GM23248 (cell line): ENCODE data around the gene AGO4. TPM values are rescaled to one million over a fixed set of nuclear protein-coding genes. Genes with fewer than 3 reads are reported as not detected.

Experiments
- DNase-seq: peaks from one replicate; pipeline ENCODE4 v3.0.0-alpha.2; 2015
- H2AFZ ChIP-seq: fragments of 200-600 bp; sonication (generic); 2 replicates; pipeline ENCODE4 v1.6.1; 2016; ENCODE audit warnings: antibody characterized with exemption
- H3F3A ChIP-seq: fragments of 200-600 bp; sonication (generic); 2 replicates; pipeline ENCODE4 v1.6.1; 2016; ENCODE audit warnings: mild to moderate bottlenecking, antibody characterized with exemption, mixed run types; ENCODE audit not compliant: insufficient read depth
- H3K27ac ChIP-seq: fragments of 200-600 bp; sonication (generic); 2 replicates; pipeline ENCODE4 v1.5.1; 2016; ENCODE audit warnings: mild to moderate bottlenecking
- H3K27me3 ChIP-seq: fragments of 200-600 bp; sonication (generic); replicated peaks from 2 replicates; pipeline ENCODE4 v1.6.1; 2016; ENCODE audit warnings: mild to moderate bottlenecking; ENCODE audit not compliant: insufficient read depth
- H3K36me3 ChIP-seq: fragments of 200-600 bp; sonication (generic); 2 replicates; pipeline ENCODE4 v1.6.1; 2016; ENCODE audit warnings: low read depth, mild to moderate bottlenecking
- H3K4me1 ChIP-seq: fragments of 200-600 bp; sonication (generic); 2 replicates; pipeline ENCODE4 v1.6.1; 2016; ENCODE audit warnings: mild to moderate bottlenecking; ENCODE audit not compliant: insufficient read depth
- H3K4me2 ChIP-seq: fragments of 200-600 bp; sonication (generic); one replicate; pipeline ENCODE4 v1.6.1; 2016; ENCODE audit warnings: mild to moderate bottlenecking; ENCODE audit not compliant: unreplicated experiment
- H3K4me3 ChIP-seq: fragments of 200-600 bp; sonication (generic); 2 replicates; pipeline ENCODE4 v1.5.1; 2016; ENCODE audit warnings: mild to moderate bottlenecking
- H3K79me2 ChIP-seq: fragments of 200-600 bp; sonication (generic); 2 replicates; pipeline ENCODE4 v1.6.1; 2016; ENCODE audit warnings: mild to moderate bottlenecking; ENCODE audit not compliant: insufficient read depth
- H3K9ac ChIP-seq: fragments of 200-600 bp; sonication (generic); 2 replicates; pipeline ENCODE4 v1.6.1; 2016; ENCODE audit warnings: mild to moderate bottlenecking
- H3K9me2 ChIP-seq: fragments of 200-600 bp; sonication (generic); 2 replicates; pipeline ENCODE4 v1.6.1; 2016; ENCODE audit warnings: mixed run types, mild to moderate bottlenecking, moderate library complexity; ENCODE audit not compliant: insufficient read depth
- H3K9me3 ChIP-seq: fragments of 200-600 bp; sonication (generic); one replicate; pipeline ENCODE4 v1.6.1; 2017; ENCODE audit warnings: low read depth
- H4K20me1 ChIP-seq: fragments of 200-600 bp; sonication (generic); 2 replicates; pipeline ENCODE4 v1.6.0; 2016; ENCODE audit not compliant: insufficient read depth
- EZH2 ChIP-seq: fragments of 200-600 bp; sonication (generic); IDR thresholded peaks from 2 replicates; pipeline ENCODE4 v1.6.1; 2018; ENCODE audit warnings: antibody characterized with exemption, mild to moderate bottlenecking; ENCODE audit not compliant: insufficient read depth, poor library complexity, severe bottlenecking
- EZH2phosphoT487 ChIP-seq: fragments of 200-600 bp; sonication (generic); IDR thresholded peaks from 2 replicates; pipeline ENCODE4 v1.6.1; 2018; ENCODE audit warnings: antibody characterized with exemption, moderate library complexity, mild to moderate bottlenecking, low read depth; ENCODE audit not compliant: insufficient read depth
- WGBS, 2 experiments: methylation state at CpG; one replicate each; pipeline ENCODE4 v1.1.6; 2015 to 2017; ENCODE audit warnings: low lambda C conversion rate in 2 of 2, low coverage in 1 of 2; ENCODE audit errors: missing lambda C conversion rate in 2 of 2; 5-methylcytosine and 5-hydroxymethylcytosine counted together
- in situ Hi-C: fragments of 300-500 bp; cut with MboI; formaldehyde crosslinking; loops from 2 replicates; pipeline ENCODE4 v1.15.0; 2020
- polyA plus RNA-seq: library from polyadenylated mRNA; unstranded; fragments of >200 nt; fragmentation: Nextera tagmentation; extraction: Ambion mirVana; gene quantifications from 2 replicates; pipeline ENCODE4 v1.2.1, GENCODE V29; 2016
- total RNA-seq: library from RNA; depleted of rRNA; stranded (reverse); fragments of >200 nt; shearing (Covaris generic); gene quantifications from 2 replicates; pipeline ENCODE4 v1.2.3, GENCODE V29; 2014; rRNA removed

Gene AGO4
- total and polyA plus RNA-seq, 2 experiments from 2014 or later: 4.4 to 6.4 TPM

GRCh38 chr1:35894656-35895055 is 86.8 kb downstream of the AGO4 start:
- Histone ChIP-seq H3K4me1 (no peaks in the 10 kb centered on the region), H3K4me2 (no peak overlapping the region), H3K27me3 (no peaks in the 10 kb centered on the region), H3F3A (no peaks in the 10 kb centered on the region), H3K9ac (no peak overlapping the region), H3K4me3 (no peak overlapping the region), H2AFZ (no peak overlapping the region), H3K9me3 (no peaks in the 10 kb centered on the region), H4K20me1 (no peaks in the 10 kb centered on the region), H3K9me2 (no peaks in the 10 kb centered on the region), H3K36me3 (peaks cover 7% of the 10 kb centered on the region; the same call in 1 of the 2 replicates), H3K27ac (no peak overlapping the region), H3K79me2 (no peaks in the 10 kb centered on the region)
- TF ChIP-seq EZH2 (no peak), EZH2phosphoT487 (no peak)
- in situ Hi-C loops: no loop called here
- no peak for DNase-seq
- WGBS, 2 experiments: 91 to 100% methylated on average over 1 of the region's 1 CpG

- Histone ChIP-seq H3F3A (no peaks in the 10 kb centered on the region), H3K4me3 (no peak overlapping the region), H3K27me3 (no peaks in the 10 kb centered on the region), H3K79me2 (no peaks in the 10 kb centered on the region), H3K9me3 (no peaks in the 10 kb centered on the region), H3K4me2 (no peak overlapping the region), H3K4me1 (no peaks in the 10 kb centered on the region), H3K27ac (no peak overlapping the region), H3K36me3 (no peaks in the 10 kb centered on the region; the same call in 1 of the 2 replicates), H3K9me2 (no peaks in the 10 kb centered on the region), H3K9ac (no peak overlapping the region), H4K20me1 (no peaks in the 10 kb centered on the region), H2AFZ (no peak overlapping the region)
- DNase-seq: no peak
- TF ChIP-seq EZH2 (no peak), EZH2phosphoT487 (no peak)
- in situ Hi-C loops: no loop called here
Measured at GRCh38 chr1:35899941-35900340, 92.1 kb downstream of the AGO4 start.

GRCh38 chr1:35901235-35901634 is 93.4 kb downstream of the AGO4 start:
- H3K9me3 ChIP-seq: no peaks in the 10 kb centered on the region
- no peaks in the 10 kb centered on the region for H3K9me2 ChIP-seq
- no peak overlapping the region for H2AFZ ChIP-seq
- H3K9ac ChIP-seq: no peak overlapping the region
- TF ChIP-seq EZH2phosphoT487: no peak
- no peak for TF ChIP-seq EZH2
- no peaks in the 10 kb centered on the region; the same call in 1 of the 2 replicates for H3K36me3 ChIP-seq
- DNase-seq: no peak
- H3K4me3 ChIP-seq: no peak overlapping the region
- no peaks in the 10 kb centered on the region for H4K20me1 ChIP-seq
- 92 to 95% methylated on average over 9 of the region's 9 CpGs for WGBS, 2 experiments
- H3K79me2 ChIP-seq: no peaks in the 10 kb centered on the region
- in situ Hi-C loops: no loop called here
- H3K27me3 ChIP-seq: no peaks in the 10 kb centered on the region
- H3K27ac ChIP-seq: no peak overlapping the region
- no peaks in the 10 kb centered on the region for H3K4me1 ChIP-seq
- H3K4me2 ChIP-seq: no peak overlapping the region
- no peaks in the 10 kb centered on the region for H3F3A ChIP-seq

GRCh38 chr1:35902671-35903070 is 94.9 kb downstream of the AGO4 start:
- Histone ChIP-seq H3K79me2 (no peaks in the 10 kb centered on the region), H3K36me3 (peaks cover 2% of the 10 kb centered on the region; the same call in 1 of the 2 replicates), H3K4me2 (no peak overlapping the region), H3F3A (no peaks in the 10 kb centered on the region), H3K9me2 (no peaks in the 10 kb centered on the region), H2AFZ (no peak overlapping the region), H4K20me1 (no peaks in the 10 kb centered on the region), H3K9ac (no peak overlapping the region), H3K4me3 (no peak overlapping the region), H3K9me3 (no peaks in the 10 kb centered on the region), H3K27me3 (no peaks in the 10 kb centered on the region), H3K27ac (no peak overlapping the region), H3K4me1 (no peaks in the 10 kb centered on the region)
- in situ Hi-C loops: no loop called here
- TF ChIP-seq EZH2phosphoT487 (no peak), EZH2 (no peak)
- WGBS, 2 experiments: 67 to 76% methylated on average over 2 of the region's 2 CpGs
- DNase-seq: no peak

Other genes starting within 250 kb of the AGO4 start
- gene TFAP2E, start 234.7 kb upstream of the AGO4 start, total RNA-seq: not detected in 2 replicates
- 0.18 TPM in 1 of 2 replicates, not detected in the other for gene TFAP2E, start 234.7 kb upstream of the AGO4 start, polyA plus RNA-seq
- gene PSMB2, start 166.5 kb upstream of the AGO4 start, total RNA-seq: 25.3 and 29.0 TPM in 2 replicates
- 104 and 106 TPM in 2 replicates for gene PSMB2, start 166.5 kb upstream of the AGO4 start, polyA plus RNA-seq
- gene C1orf216, start 89.1 kb upstream of the AGO4 start, total RNA-seq: 32.2 and 36.4 TPM in 2 replicates
- 20.0 and 21.6 TPM in 2 replicates for gene C1orf216, start 89.1 kb upstream of the AGO4 start, polyA plus RNA-seq
- 4.4 and 10.8 TPM in 2 replicates for gene CLSPN, start 38.0 kb upstream of the AGO4 start, total RNA-seq
- gene CLSPN, start 38.0 kb upstream of the AGO4 start, polyA plus RNA-seq: 4.3 and 4.4 TPM in 2 replicates
- gene AGO1, start 75.2 kb downstream of the AGO4 start, total RNA-seq: 11.0 and 13.8 TPM in 2 replicates
- gene AGO1, start 75.2 kb downstream of the AGO4 start, polyA plus RNA-seq: 5.5 and 6.1 TPM in 2 replicates
- 7.9 and 26.7 TPM in 2 replicates for gene AGO3, start 123.1 kb downstream of the AGO4 start, total RNA-seq
- gene AGO3, start 123.1 kb downstream of the AGO4 start, polyA plus RNA-seq: 14.2 and 14.8 TPM in 2 replicates